Transverse colon (tissue), 4 donors: Measurements from ENCODE around the gene KCTD16.

Experiments
- EP300 ChIP-seq: sonication (generic); formaldehyde crosslinking; IDR thresholded peaks from one replicate; pipeline ENCODE4 v1.6.1; 2017; ENCODE audit warnings: antibody characterized with exemption, low read depth
- POLR2A ChIP-seq: fragments of 450-650 bp; IDR thresholded peaks from one replicate; pipeline ENCODE4 v1.6.1; 2016; ENCODE audit warnings: antibody characterized with exemption, mild to moderate bottlenecking, moderate library complexity
- POLR2AphosphoS5 ChIP-seq, 3 donors: sonication (generic); formaldehyde crosslinking; IDR thresholded peaks; one replicate each; pipeline ENCODE4 v1.6.1; 2016; ENCODE audit warnings: antibody characterized with exemption in 3 of 3
- TF ChIP-seq, protein P1 (sequence below), 5 experiments: fragments of 200-600 bp in 3 of 5; fragments of 450-650 bp in 2 of 5; sonication (generic) in 3 of 5; IDR thresholded peaks; 1 replicate in 2 of 5; 2 replicates in 3 of 5; pipeline ENCODE4 v1.5.1; 2016 to 2017; ENCODE audit warnings: antibody characterized with exemption in 5 of 5, inconsistent platforms in 3 of 5, mild to moderate bottlenecking in 2 of 5, moderate library complexity in 1 of 5

DNA sequence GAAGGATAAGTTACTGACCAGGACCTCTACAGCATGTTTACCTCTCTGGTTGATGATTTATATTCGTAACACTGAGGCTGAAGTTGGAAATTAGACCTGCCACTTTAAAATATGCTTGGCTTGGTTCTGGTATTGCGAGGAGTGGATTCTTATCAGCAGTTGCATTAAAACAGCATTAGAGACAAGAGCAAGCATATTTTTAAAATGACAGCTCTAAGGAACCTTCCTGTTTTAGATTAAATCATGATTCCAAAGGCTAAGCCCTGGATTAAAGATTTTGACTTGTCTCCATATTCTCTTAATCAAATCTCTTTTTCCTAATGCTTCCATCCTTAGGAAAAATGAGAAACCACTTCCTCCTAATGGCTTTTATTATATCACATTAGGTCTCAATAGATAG lies 277.8 kb downstream of the KCTD16 start:
- TF ChIP-seq, protein P1, sequence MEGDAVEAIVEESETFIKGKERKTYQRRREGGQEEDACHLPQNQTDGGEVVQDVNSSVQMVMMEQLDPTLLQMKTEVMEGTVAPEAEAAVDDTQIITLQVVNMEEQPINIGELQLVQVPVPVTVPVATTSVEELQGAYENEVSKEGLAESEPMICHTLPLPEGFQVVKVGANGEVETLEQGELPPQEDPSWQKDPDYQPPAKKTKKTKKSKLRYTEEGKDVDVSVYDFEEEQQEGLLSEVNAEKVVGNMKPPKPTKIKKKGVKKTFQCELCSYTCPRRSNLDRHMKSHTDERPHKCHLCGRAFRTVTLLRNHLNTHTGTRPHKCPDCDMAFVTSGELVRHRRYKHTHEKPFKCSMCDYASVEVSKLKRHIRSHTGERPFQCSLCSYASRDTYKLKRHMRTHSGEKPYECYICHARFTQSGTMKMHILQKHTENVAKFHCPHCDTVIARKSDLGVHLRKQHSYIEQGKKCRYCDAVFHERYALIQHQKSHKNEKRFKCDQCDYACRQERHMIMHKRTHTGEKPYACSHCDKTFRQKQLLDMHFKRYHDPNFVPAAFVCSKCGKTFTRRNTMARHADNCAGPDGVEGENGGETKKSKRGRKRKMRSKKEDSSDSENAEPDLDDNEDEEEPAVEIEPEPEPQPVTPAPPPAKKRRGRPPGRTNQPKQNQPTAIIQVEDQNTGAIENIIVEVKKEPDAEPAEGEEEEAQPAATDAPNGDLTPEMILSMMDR (IDR thresholded peaks at IDR 0.05): no peak
- TF ChIP-seq POLR2A (no peak), EP300 (no peak), POLR2AphosphoS5 (IDR thresholded peaks at IDR 0.05) (no peak)
